C4-2B (cell line): Measurements from ENCODE around the gene TOR4A.

Experiments
- ZFX ChIP-seq: fragments of 450-650 bp; IDR thresholded peaks from 2 replicates; pipeline ENCODE4 v1.6.1; 2017
- TF ChIP-seq, protein P1 (sequence below): fragments of 450-650 bp; conservative IDR thresholded peaks from 2 replicates; pipeline ENCODE4 v1.5.1; 2017; ENCODE audit warnings: mild to moderate bottlenecking

DNA sequence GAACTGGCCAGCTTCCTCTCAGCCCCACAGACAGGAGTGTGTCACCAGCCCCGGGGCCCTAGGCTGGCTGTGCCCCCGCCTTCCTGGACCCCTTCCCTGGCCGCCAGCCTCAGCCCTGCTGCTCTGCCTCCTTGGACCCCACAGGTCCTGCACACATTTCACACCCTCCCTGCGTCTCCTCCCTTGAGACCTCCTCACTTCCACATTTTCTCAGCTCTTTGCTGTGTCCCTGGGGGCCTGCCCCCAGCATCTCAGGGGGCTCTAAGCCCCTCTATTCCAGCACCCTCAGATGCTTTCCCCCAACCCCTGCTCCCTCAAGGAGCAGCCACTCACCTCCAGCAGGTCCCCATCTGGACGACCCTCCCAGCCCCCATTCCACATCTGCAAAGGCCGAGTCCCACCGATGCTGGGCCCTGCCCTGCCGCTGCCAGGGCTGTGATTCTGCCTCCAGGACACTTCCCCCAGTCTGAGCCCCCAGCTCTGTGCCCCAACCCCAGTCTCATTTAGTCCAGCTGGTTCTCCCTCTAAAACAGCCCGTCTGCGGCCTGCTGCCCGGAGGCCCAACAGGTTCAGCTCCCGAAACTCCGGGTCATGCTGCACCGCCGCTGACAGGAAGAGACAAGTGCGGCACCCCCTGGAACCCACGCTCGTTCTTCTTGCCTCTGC is 42.6 kb upstream of the TOR4A start:
- TF ChIP-seq, protein P1, sequence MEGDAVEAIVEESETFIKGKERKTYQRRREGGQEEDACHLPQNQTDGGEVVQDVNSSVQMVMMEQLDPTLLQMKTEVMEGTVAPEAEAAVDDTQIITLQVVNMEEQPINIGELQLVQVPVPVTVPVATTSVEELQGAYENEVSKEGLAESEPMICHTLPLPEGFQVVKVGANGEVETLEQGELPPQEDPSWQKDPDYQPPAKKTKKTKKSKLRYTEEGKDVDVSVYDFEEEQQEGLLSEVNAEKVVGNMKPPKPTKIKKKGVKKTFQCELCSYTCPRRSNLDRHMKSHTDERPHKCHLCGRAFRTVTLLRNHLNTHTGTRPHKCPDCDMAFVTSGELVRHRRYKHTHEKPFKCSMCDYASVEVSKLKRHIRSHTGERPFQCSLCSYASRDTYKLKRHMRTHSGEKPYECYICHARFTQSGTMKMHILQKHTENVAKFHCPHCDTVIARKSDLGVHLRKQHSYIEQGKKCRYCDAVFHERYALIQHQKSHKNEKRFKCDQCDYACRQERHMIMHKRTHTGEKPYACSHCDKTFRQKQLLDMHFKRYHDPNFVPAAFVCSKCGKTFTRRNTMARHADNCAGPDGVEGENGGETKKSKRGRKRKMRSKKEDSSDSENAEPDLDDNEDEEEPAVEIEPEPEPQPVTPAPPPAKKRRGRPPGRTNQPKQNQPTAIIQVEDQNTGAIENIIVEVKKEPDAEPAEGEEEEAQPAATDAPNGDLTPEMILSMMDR = no peak
- no peak for TF ChIP-seq ZFX
